K562 (cell line): Measurements from ENCODE around the gene TCF12. TPM values are rescaled to one million over a fixed set of nuclear protein-coding genes. Genes with fewer than 3 reads are reported as not detected.
A peak's percentile ranks its signal among the peaks of the same experiment; 100 is the strongest.

Source experiments
- C11orf30 ChIP-seq: fragments of 450-650 bp; IDR thresholded peaks from 2 replicates; pipeline ENCODE4 v1.6.1; 2016; ENCODE audit warnings: low read depth, mild to moderate bottlenecking
- CBX2 ChIP-seq: fragments of 200-600 bp; sonication (generic); IDR thresholded peaks from one replicate; pipeline ENCODE4 v1.6.1; 2012; ENCODE audit warnings: mild to moderate bottlenecking, low read length, inconsistent platforms; ENCODE audit not compliant: insufficient read depth, poor library complexity, severe bottlenecking
- DLX4 ChIP-seq: fragments of 250-450 bp; sonication (Bioruptor Pico); IDR thresholded peaks from 2 replicates; pipeline ENCODE4 v1.6.1; 2021; ENCODE audit warnings: mild to moderate bottlenecking
- E2F5 ChIP-seq: sonication (generic); formaldehyde crosslinking; IDR thresholded peaks from 2 replicates; pipeline ENCODE4 v1.8.0; 2022; ENCODE audit warnings: mild to moderate bottlenecking, missing genetic modification reagents
- HIVEP1 ChIP-seq: fragments of 250-450 bp; sonication (Bioruptor Pico); IDR thresholded peaks from 2 replicates; pipeline ENCODE4 v1.4.0; 2020; ENCODE audit warnings: mild to moderate bottlenecking
- HLTF ChIP-seq: fragments of 450-650 bp; IDR thresholded peaks from 2 replicates; pipeline ENCODE4 v1.6.1; 2016
- HNRNPL ChIP-seq: fragments of 200-400 bp; formaldehyde crosslinking; IDR thresholded peaks from 2 replicates; pipeline ENCODE4 v1.6.1; 2017; ENCODE audit warnings: low read depth, mild to moderate bottlenecking, low read length
- ID3 ChIP-seq, 2 experiments: fragments of 250-450 bp in 1 of 2; fragments of 450-650 bp in 1 of 2; sonication (Bioruptor Pico) in 1 of 2; IDR thresholded peaks; 2 replicates each; pipeline versions ENCODE4 v1.6.1 to v1.8.0; 2016 to 2021; ENCODE audit warnings: mild to moderate bottlenecking in 2 of 2, moderate library complexity in 2 of 2, missing compliant biosample characterization in 1 of 2, missing genetic modification characterization in 1 of 2
- MAFF ChIP-seq: IDR thresholded peaks from 2 replicates; pipeline ENCODE4 v1.6.1; 2012; ENCODE audit warnings: low read length, improper control_type of control experiment
- MAFG ChIP-seq: fragments of 450-650 bp; conservative IDR thresholded peaks from 2 replicates; pipeline ENCODE4 v1.6.1; 2016; ENCODE audit warnings: missing genetic modification characterization, missing compliant biosample characterization
- MBD1 ChIP-seq: fragments of 250-450 bp; sonication (Bioruptor Pico); IDR thresholded peaks from 2 replicates; pipeline ENCODE4 v1.8.0; 2022; ENCODE audit warnings: inconsistent platforms
- PTTG1 ChIP-seq: fragments of 450-650 bp; IDR thresholded peaks from 2 replicates; pipeline ENCODE4 v1.6.1; 2016; ENCODE audit warnings: low read depth, mild to moderate bottlenecking, missing genetic modification characterization, missing compliant biosample characterization
- STAT5B ChIP-seq: fragments of 250-450 bp; sonication (Bioruptor Pico); IDR thresholded peaks from 2 replicates; pipeline ENCODE4 v1.8.0; 2021; ENCODE audit warnings: mild to moderate bottlenecking, inconsistent platforms
- U2AF1 ChIP-seq: fragments of 200-400 bp; formaldehyde crosslinking; optimal IDR thresholded peaks from 2 replicates; pipeline ENCODE3; 2017; ENCODE audit warnings: mild to moderate bottlenecking, low read depth, low read length, moderate library complexity
- ZBTB9 ChIP-seq: fragments of 450-650 bp; formaldehyde crosslinking; IDR thresholded peaks from 2 replicates; pipeline ENCODE4 v1.4.0; 2020; ENCODE audit warnings: mild to moderate bottlenecking, moderate library complexity
- polyA plus RNA-seq, 8 experiments: library from polyadenylated mRNA; depleted of rRNA in 4 of 8; stranded (reverse) in 5 of 8; unstranded in 3 of 8; fragments of >200 nt; fragmentation: Nextera tagmentation in 2 of 8; fragmentation: Illumina TruSeq in 1 of 8; extraction: Ambion mirVana in 2 of 8; extraction: Trizol in 1 of 8; gene quantifications; 2 replicates each; pipeline versions ENCODE4 v1.2.1 to v1.2.3, GENCODE V29; 2011 to 2014; ENCODE audit warnings: inconsistent platforms in 1 of 8, missing spikeins in 1 of 8
- total RNA-seq, 7 experiments: library from RNA; depleted of rRNA in 6 of 7; stranded (reverse); fragments of >200 nt in 6 of 7; fragmentation: Illumina TruSeq in 2 of 7; extraction: Trizol in 2 of 7; gene quantifications; 2 replicates each; pipeline versions ENCODE4 v1.2.1 to v1.2.3, GENCODE V29; 2011 to 2021; ENCODE audit warnings: low replicate concordance in 1 of 7

The TCF12 gene
- total and polyA plus RNA-seq, 9 of the 15 experiments (the other 6 are each of a cell fraction or from before 2014, with no cell fraction given) = 10.5 to 132 (median 52.9) TPM

- no peak for TF ChIP-seq MBD1 (CRISPR knock-in tag)
- no peak for TF ChIP-seq ZBTB9 (CRISPR knock-in tag)
- TF ChIP-seq C11orf30 = peak; percentile 68
- TF ChIP-seq HLTF = no peak
- TF ChIP-seq MAFG (tag) = 0 out of 2 replicates have a peak, but pooled peaks have one; percentile 29
- TF ChIP-seq MAFF = peak; percentile 50
- no peak for TF ChIP-seq PTTG1 (tag)
- no peak for TF ChIP-seq U2AF1
- TF ChIP-seq CBX2 = no peak
- TF ChIP-seq DLX4 (CRISPR knock-in tag) = no peak
- TF ChIP-seq HNRNPL = no peak
- TF ChIP-seq HIVEP1 (CRISPR knock-in tag) = no peak
- TF ChIP-seq STAT5B = no peak
- no peak for TF ChIP-seq ID3 (CRISPR knock-in tag; IDR thresholded peaks at IDR 0.05)
- TF ChIP-seq ID3 (tag; IDR thresholded peaks at IDR 0.05) = no peak
- TF ChIP-seq E2F5 (CRISPR knock-in tag) = no peak
Observed at GRCh38 chr15:57005244-57005643, 86.8 kb downstream of the TCF12 start (continued).
